Neural progenitor cell (in vitro differentiated cells): ENCODE data around the gene SRPX2. TPM values are rescaled to one million over a fixed set of nuclear protein-coding genes. Genes with fewer than 3 reads are reported as not detected.

Experiments
- DNase-seq: peaks from one replicate; pipeline ENCODE4 v3.0.0-alpha.2; 2016; ENCODE audit warnings: low spot score
- H2AFZ ChIP-seq: fragments of 200-600 bp; sonication (generic); replicated peaks from 2 replicates; pipeline ENCODE4 v1.6.1; 2016; ENCODE audit warnings: antibody characterized with exemption
- H3F3A ChIP-seq: fragments of 200-600 bp; sonication (generic); 2 replicates; pipeline ENCODE4 v1.6.1; 2016; ENCODE audit warnings: antibody characterized with exemption, low read depth
- H3K27ac ChIP-seq: fragments of 200-600 bp; sonication (generic); 2 replicates; pipeline ENCODE4 v1.5.1; 2016; ENCODE audit warnings: mild to moderate bottlenecking
- H3K27me3 ChIP-seq: fragments of 200-600 bp; sonication (generic); 2 replicates; pipeline ENCODE4 v1.6.1; 2016; ENCODE audit warnings: mild to moderate bottlenecking, moderate library complexity
- H3K36me3 ChIP-seq: fragments of 200-600 bp; sonication (generic); 2 replicates; pipeline ENCODE4 v1.5.1; 2016
- H3K4me1 ChIP-seq: fragments of 200-600 bp; sonication (generic); 2 replicates; pipeline ENCODE4 v1.6.1; 2016; ENCODE audit warnings: mixed run types
- H3K4me2 ChIP-seq: fragments of 200-600 bp; sonication (generic); 2 replicates; pipeline ENCODE4 v1.6.1; 2016
- H3K4me3 ChIP-seq: fragments of 200-600 bp; sonication (generic); 2 replicates; pipeline ENCODE4 v1.5.1; 2016
- H3K79me2 ChIP-seq: fragments of 200-600 bp; sonication (generic); 2 replicates; pipeline ENCODE4 v1.6.1; 2016; ENCODE audit warnings: low read depth
- H3K9ac ChIP-seq: fragments of 200-600 bp; sonication (generic); 2 replicates; pipeline ENCODE4 v1.6.1; 2016
- H3K9me3 ChIP-seq: fragments of 200-600 bp; sonication (generic); 2 replicates; pipeline ENCODE4 v1.5.1; 2016; ENCODE audit warnings: low read depth
- H4K20me1 ChIP-seq: fragments of 200-600 bp; sonication (generic); 2 replicates; pipeline ENCODE4 v1.6.1; 2016; ENCODE audit warnings: low read depth
- H3K27ac Mint-ChIP-seq: 3 replicates; pipeline ENCODE4 v1.8.0; 2021; ENCODE audit warnings: mixed read lengths
- H3K27me3 Mint-ChIP-seq: 2 replicates; pipeline ENCODE4 v1.8.0; 2022; ENCODE audit warnings: low read depth, mild to moderate bottlenecking, inconsistent platforms, moderate library complexity, mixed read lengths; ENCODE audit not compliant: insufficient read depth
- H3K36me3 Mint-ChIP-seq: 3 replicates; pipeline ENCODE4 v1.8.0; 2021; ENCODE audit warnings: mixed read lengths
- H3K4me1 Mint-ChIP-seq: 3 replicates; pipeline ENCODE4 v1.8.0; 2021; ENCODE audit warnings: mixed read lengths
- H3K4me3 Mint-ChIP-seq: 3 replicates; pipeline ENCODE4 v1.8.0; 2021; ENCODE audit warnings: mild to moderate bottlenecking, moderate library complexity, mixed read lengths
- H3K9me3 Mint-ChIP-seq: 3 replicates; pipeline ENCODE4 v1.8.0; 2020; ENCODE audit warnings: mixed read lengths
- CTCF ChIP-seq: fragments of 200-600 bp; sonication (generic); IDR thresholded peaks from 2 replicates; pipeline ENCODE4 v1.5.1; 2017; ENCODE audit warnings: antibody characterized with exemption, mild to moderate bottlenecking
- EZH2 ChIP-seq: fragments of 200-600 bp; sonication (generic); IDR thresholded peaks from 2 replicates; pipeline ENCODE4 v1.6.1; 2017; ENCODE audit warnings: antibody characterized with exemption, mild to moderate bottlenecking, moderate library complexity
- EZH2phosphoT487 ChIP-seq: fragments of 200-600 bp; sonication (generic); IDR thresholded peaks from 2 replicates; pipeline ENCODE4 v1.6.1; 2017; ENCODE audit warnings: antibody characterized with exemption
- total RNA-seq: library from RNA; depleted of rRNA; stranded (reverse); fragments of >200 nt; gene quantifications from 2 replicates; pipeline ENCODE4 v1.2.3, GENCODE V29; 2015; ENCODE audit warnings: low replicate concordance

The SRPX2 gene
- total RNA-seq, 1 donor from 2014 or later: 0.11 TPM

- H3K79me2 ChIP-seq: no peaks in the 10 kb centered on the region
- peaks cover 17% of the 10 kb centered on the region for H3K4me1 Mint-ChIP-seq
- H3K27ac Mint-ChIP-seq: no peak overlapping the region
- H3K36me3 Mint-ChIP-seq: no peaks in the 10 kb centered on the region
- peaks cover 3% of the 10 kb centered on the region for H3K27me3 Mint-ChIP-seq
- peaks cover 5% of the 10 kb centered on the region for H3K4me1 ChIP-seq
- no peak overlapping the region for H3K4me3 Mint-ChIP-seq
- no peaks in the 10 kb centered on the region for H3F3A ChIP-seq
- no peak overlapping the region for H3K9ac ChIP-seq
- no peaks in the 10 kb centered on the region for H3K36me3 ChIP-seq
- H3K4me2 ChIP-seq: no peak overlapping the region
- no peaks in the 10 kb centered on the region for H4K20me1 ChIP-seq
- no peak for DNase-seq
- H3K4me3 ChIP-seq: no peak overlapping the region
- H3K9me3 Mint-ChIP-seq: no peaks in the 10 kb centered on the region
- H3K9me3 ChIP-seq: no peaks in the 10 kb centered on the region
- no peaks in the 10 kb centered on the region for H3K27me3 ChIP-seq
- TF ChIP-seq EZH2 (no peak), CTCF (no peak), EZH2phosphoT487 (no peak)
- H2AFZ ChIP-seq: no peak overlapping the region
- H3K27ac ChIP-seq: no peak overlapping the region
These were observed 8.3 kb downstream of the SRPX2 start for GRCh38 chrX:100652266-100652665.

DNA sequence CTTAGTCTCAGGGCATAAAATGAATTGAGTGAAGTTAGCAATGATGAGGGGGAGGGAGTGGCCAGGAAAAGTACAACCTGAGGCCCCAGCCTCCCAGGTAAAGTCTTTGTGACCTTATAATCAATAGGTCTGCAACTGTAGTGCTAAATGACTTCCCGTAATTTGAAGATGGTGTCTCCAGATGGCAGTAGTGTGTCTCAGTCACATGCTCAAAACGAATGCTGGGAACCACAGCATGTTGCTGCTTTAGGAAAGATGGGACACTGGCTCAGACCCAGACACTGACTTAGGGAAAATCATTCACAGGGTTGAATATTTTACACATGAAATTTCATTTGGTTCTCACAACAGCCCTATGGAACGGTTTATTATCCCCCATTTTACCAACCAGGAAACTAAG is 10.3 kb downstream of the SRPX2 start:
- peak; percentile 9 for DNase-seq
- no peak overlapping the region for H3K4me3 ChIP-seq
- no peaks in the 10 kb centered on the region for H3K27me3 ChIP-seq
- peak overlapping the region; percentile 15 for H2AFZ ChIP-seq
- Mint-ChIP-seq H3K36me3 (no peaks in the 10 kb centered on the region), H3K27me3 (peaks cover 3% of the 10 kb centered on the region), H3K27ac (no peak overlapping the region), H3K9me3 (no peaks in the 10 kb centered on the region), H3K4me1 (peaks cover 5% of the 10 kb centered on the region), H3K4me3 (no peak overlapping the region)
- H3F3A ChIP-seq: no peaks in the 10 kb centered on the region
- TF ChIP-seq EZH2 (no peak), CTCF (peak; percentile 28)
- H4K20me1 ChIP-seq: no peaks in the 10 kb centered on the region
- H3K9me3 ChIP-seq: no peaks in the 10 kb centered on the region
- no peak overlapping the region for H3K4me2 ChIP-seq
- no peak overlapping the region for H3K9ac ChIP-seq
- H3K79me2 ChIP-seq: no peaks in the 10 kb centered on the region
- no peaks in the 10 kb centered on the region for H3K4me1 ChIP-seq
- no peaks in the 10 kb centered on the region for H3K36me3 ChIP-seq
- no peak overlapping the region for H3K27ac ChIP-seq

- Mint-ChIP-seq H3K36me3 (no peaks in the 10 kb centered on the region), H3K4me1 (peaks cover 4% of the 10 kb centered on the region), H3K27me3 (no peaks in the 10 kb centered on the region), H3K27ac (no peak overlapping the region), H3K9me3 (no peaks in the 10 kb centered on the region), H3K4me3 (no peak overlapping the region)
- no peaks in the 10 kb centered on the region for H3K79me2 ChIP-seq
- H4K20me1 ChIP-seq: no peaks in the 10 kb centered on the region
- H3F3A ChIP-seq: no peaks in the 10 kb centered on the region
- no peak for DNase-seq
- TF ChIP-seq EZH2: no peak
- no peak for TF ChIP-seq EZH2phosphoT487
- TF ChIP-seq CTCF: no peak
- H2AFZ ChIP-seq: no peak overlapping the region
- H3K4me1 ChIP-seq: no peaks in the 10 kb centered on the region
- no peak overlapping the region for H3K9ac ChIP-seq
- H3K9me3 ChIP-seq: no peaks in the 10 kb centered on the region
- H3K4me2 ChIP-seq: no peak overlapping the region
- H3K4me3 ChIP-seq: no peak overlapping the region
- no peaks in the 10 kb centered on the region for H3K27me3 ChIP-seq
- no peak overlapping the region for H3K27ac ChIP-seq
- no peaks in the 10 kb centered on the region for H3K36me3 ChIP-seq
These were observed 15.0 kb downstream of the SRPX2 start for GRCh38 chrX:100658941-100659381.
